ENCODE data around the gene SFTA2.
A peak's percentile ranks its signal among the peaks of the same experiment; 100 is the strongest.

The SFTA2 gene

GRCh38 chr6:30887901-30888815 lies 43.8 kb downstream of the SFTA2 start:
- TF ChIP-seq EGR1 (IDR thresholded peaks at IDR 0.05) (no peak), YY1 (IDR thresholded peaks at IDR 0.05; ENCODE audit: low read depth) (no peak), TEAD4 (IDR thresholded peaks at IDR 0.05) (no peak), EP300 (IDR thresholded peaks at IDR 0.05; ENCODE audit: borderline replicate concordance) (no peak), CREB1 (IDR thresholded peaks at IDR 0.05; ENCODE audit: low read depth) (no peak), MAX (IDR thresholded peaks at IDR 0.05) (no peak), FOXM1 (IDR thresholded peaks at IDR 0.05; ENCODE audit: borderline replicate concordance, low read depth) (no peak)

GRCh38 chr6:30886897-30887255 lies 45.1 kb downstream of the SFTA2 start:
- TF ChIP-seq TEAD4 (IDR thresholded peaks at IDR 0.05): no peak
- no peak for TF ChIP-seq EGR1 (IDR thresholded peaks at IDR 0.05)
- no peak for TF ChIP-seq EP300 (IDR thresholded peaks at IDR 0.05; ENCODE audit: borderline replicate concordance)
- no peak for TF ChIP-seq FOXM1 (IDR thresholded peaks at IDR 0.05; ENCODE audit: borderline replicate concordance, low read depth)
- TF ChIP-seq CEBPB (IDR thresholded peaks at IDR 0.05): no peak
- TF ChIP-seq ZBTB7A (IDR thresholded peaks at IDR 0.05; ENCODE audit: low read depth): no peak
- TF ChIP-seq USF1 (IDR thresholded peaks at IDR 0.05): no peak
- no peak for TF ChIP-seq NFIC (IDR thresholded peaks at IDR 0.05)
- TF ChIP-seq RAD21 (IDR thresholded peaks at IDR 0.05; ENCODE audit: low read depth): no peak
- no peak for TF ChIP-seq YY1 (IDR thresholded peaks at IDR 0.05; ENCODE audit: low read depth)
- no peak for TF ChIP-seq MAX (IDR thresholded peaks at IDR 0.05)
- TF ChIP-seq CREB1 (IDR thresholded peaks at IDR 0.05; ENCODE audit: low read depth): no peak
- TF ChIP-seq TCF12 (IDR thresholded peaks at IDR 0.05; ENCODE audit: low read depth): no peak
- no peak for TF ChIP-seq TAF1 (IDR thresholded peaks at IDR 0.05; ENCODE audit: low read depth)
- TF ChIP-seq REST (IDR thresholded peaks at IDR 0.05; ENCODE audit: low read depth): no peak

- TF ChIP-seq REST (IDR thresholded peaks at IDR 0.05; ENCODE audit: low read depth) (no peak), CEBPB (IDR thresholded peaks at IDR 0.05) (no peak), MAX (IDR thresholded peaks at IDR 0.05) (no peak), EP300 (IDR thresholded peaks at IDR 0.05; ENCODE audit: borderline replicate concordance) (no peak), EGR1 (IDR thresholded peaks at IDR 0.05) (no peak), RAD21 (IDR thresholded peaks at IDR 0.05; ENCODE audit: low read depth) (no peak), NFIC (IDR thresholded peaks at IDR 0.05) (no peak), TEAD4 (IDR thresholded peaks at IDR 0.05) (peak; percentile 45; the same call in 1 of the 2 replicates)
Observed at GRCh38 chr6:30885999-30886896, 45.7 kb downstream of the SFTA2 start.

- TF ChIP-seq EP300 (IDR thresholded peaks at IDR 0.05; ENCODE audit: borderline replicate concordance) (no peak), REST (IDR thresholded peaks at IDR 0.05; ENCODE audit: low read depth) (no peak), EGR1 (IDR thresholded peaks at IDR 0.05) (0 out of 2 replicates have a peak, but pooled peaks have one; percentile 12), MAX (IDR thresholded peaks at IDR 0.05) (peak; percentile 31; the same call in 1 of the 2 replicates), USF1 (IDR thresholded peaks at IDR 0.05) (no peak)
Observed at GRCh38 chr6:30885481-30885998, 46.4 kb downstream of the SFTA2 start.

Data from Ishikawa (cell line).